Karpas-422 (cell line): ENCODE data around the gene ACVR2A. TPM values are rescaled to one million over a fixed set of nuclear protein-coding genes. Genes with fewer than 3 reads are reported as not detected.

ENCODE experiments used
- DNase-seq: peaks from one replicate; pipeline ENCODE4 v3.0.0-alpha.2; 2015
- H2AFZ ChIP-seq: fragments of 200-600 bp; sonication (generic); 2 replicates; pipeline ENCODE4 v1.6.1; 2014; ENCODE audit warnings: antibody characterized with exemption, low read length, mixed read lengths
- H3K27ac ChIP-seq: fragments of 200-600 bp; sonication (generic); 2 replicates; pipeline ENCODE4 v1.5.1; 2014; ENCODE audit warnings: mild to moderate bottlenecking, low read length, moderate library complexity
- H3K27me3 ChIP-seq: fragments of 200-600 bp; sonication (generic); 2 replicates; pipeline ENCODE4 v1.6.1; 2014; ENCODE audit warnings: low read length, mixed read lengths
- H3K36me3 ChIP-seq: fragments of 200-600 bp; sonication (generic); 2 replicates; pipeline ENCODE4 v1.6.1; 2014; ENCODE audit warnings: low read length, mixed read lengths; ENCODE audit not compliant: insufficient read depth
- H3K4me1 ChIP-seq: fragments of 200-600 bp; sonication (generic); 2 replicates; pipeline ENCODE4 v1.6.1; 2014; ENCODE audit warnings: mild to moderate bottlenecking, low read length, mixed read lengths
- H3K4me2 ChIP-seq: fragments of 200-600 bp; sonication (generic); 2 replicates; pipeline ENCODE4 v1.6.1; 2014; ENCODE audit warnings: low read length, low read depth, mild to moderate bottlenecking; ENCODE audit not compliant: poor library complexity, severe bottlenecking
- H3K4me3 ChIP-seq: fragments of 200-600 bp; sonication (generic); 2 replicates; pipeline ENCODE4 v1.5.1; 2014; ENCODE audit warnings: mild to moderate bottlenecking, antibody characterized with exemption, low read length, mixed read lengths
- H3K79me2 ChIP-seq: fragments of 200-600 bp; sonication (generic); 2 replicates; pipeline ENCODE4 v1.6.1; 2014; ENCODE audit warnings: mild to moderate bottlenecking, low read length, mixed read lengths
- H3K9ac ChIP-seq: fragments of 200-600 bp; sonication (generic); 2 replicates; pipeline ENCODE4 v1.6.0; 2014; ENCODE audit warnings: low read length
- H3K9me2 ChIP-seq: fragments of 200-600 bp; sonication (generic), shearing (Covaris generic); replicated peaks from 2 replicates; pipeline ENCODE4 v1.6.0; 2014; ENCODE audit warnings: mild to moderate bottlenecking, low read length, moderate library complexity; ENCODE audit not compliant: insufficient read depth
- H3K9me3 ChIP-seq: fragments of 300-700, 200-600 bp; sonication (generic); 2 replicates; pipeline ENCODE4 v1.6.1; 2014; ENCODE audit warnings: low read length, mixed read lengths
- H4K20me1 ChIP-seq: fragments of 200-600 bp; sonication (generic); 2 replicates; pipeline ENCODE4 v1.6.1; 2014; ENCODE audit warnings: mild to moderate bottlenecking, antibody characterized with exemption, low read length, low read depth; ENCODE audit not compliant: insufficient read depth
- total RNA-seq: library from RNA; depleted of rRNA; stranded (reverse); fragments of >200 nt; shearing (Covaris generic); gene quantifications from 2 replicates; pipeline ENCODE4 v1.2.3, GENCODE V29; 2014; ENCODE audit warnings: low replicate concordance

Gene ACVR2A
- total RNA-seq, 1 experiment from 2014 or later = 2.6 TPM

DNA sequence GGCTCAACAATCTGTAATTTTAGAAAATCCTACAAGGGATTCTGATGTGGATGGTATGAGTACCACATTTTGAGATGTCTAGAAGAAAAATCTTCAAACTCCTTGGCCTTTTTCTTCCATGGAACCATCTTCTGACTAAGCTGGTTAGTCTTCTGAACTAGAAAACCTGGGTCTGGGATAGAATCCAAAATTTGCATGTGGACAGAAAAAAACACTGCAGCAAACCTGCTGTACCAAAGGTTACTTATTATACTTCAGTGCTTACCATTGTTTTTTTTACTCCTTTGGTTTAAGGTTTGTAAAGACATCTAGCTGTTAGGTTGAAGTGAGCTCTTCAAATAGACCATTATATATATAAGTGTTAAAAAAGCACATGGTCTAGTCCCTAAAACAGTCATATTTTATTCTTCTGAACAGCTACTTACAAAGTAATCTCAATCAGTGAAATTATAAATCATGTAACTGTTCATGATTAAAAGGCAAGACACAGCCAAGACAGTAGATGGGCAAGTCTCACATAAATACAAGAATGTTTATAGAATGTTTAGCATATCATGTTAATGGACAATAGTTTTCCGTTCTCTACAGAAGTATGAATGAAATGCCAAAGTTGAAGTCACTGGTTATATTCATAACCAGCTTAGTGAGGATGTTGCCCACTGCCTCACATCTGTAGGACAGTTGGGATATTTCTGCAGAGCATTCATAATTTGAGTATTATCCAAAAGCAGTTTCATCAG lies 90.2 kb downstream of the ACVR2A start:
- Histone ChIP-seq H3K9me2 (no peaks in the 10 kb centered on the region), H2AFZ (no peak overlapping the region), H3K9me3 (no peaks in the 10 kb centered on the region), H3K27ac (peak overlapping the region; percentile 29; the same call in 1 of the 2 replicates), H3K4me1 (peaks cover 15% of the 10 kb centered on the region), H3K4me2 (no peak overlapping the region), H3K27me3 (no peaks in the 10 kb centered on the region), H4K20me1 (no peaks in the 10 kb centered on the region), H3K79me2 (no peaks in the 10 kb centered on the region), H3K4me3 (no peak overlapping the region), H3K9ac (no peak overlapping the region), H3K36me3 (peaks cover 40% of the 10 kb centered on the region)
- no peak for DNase-seq

DNA sequence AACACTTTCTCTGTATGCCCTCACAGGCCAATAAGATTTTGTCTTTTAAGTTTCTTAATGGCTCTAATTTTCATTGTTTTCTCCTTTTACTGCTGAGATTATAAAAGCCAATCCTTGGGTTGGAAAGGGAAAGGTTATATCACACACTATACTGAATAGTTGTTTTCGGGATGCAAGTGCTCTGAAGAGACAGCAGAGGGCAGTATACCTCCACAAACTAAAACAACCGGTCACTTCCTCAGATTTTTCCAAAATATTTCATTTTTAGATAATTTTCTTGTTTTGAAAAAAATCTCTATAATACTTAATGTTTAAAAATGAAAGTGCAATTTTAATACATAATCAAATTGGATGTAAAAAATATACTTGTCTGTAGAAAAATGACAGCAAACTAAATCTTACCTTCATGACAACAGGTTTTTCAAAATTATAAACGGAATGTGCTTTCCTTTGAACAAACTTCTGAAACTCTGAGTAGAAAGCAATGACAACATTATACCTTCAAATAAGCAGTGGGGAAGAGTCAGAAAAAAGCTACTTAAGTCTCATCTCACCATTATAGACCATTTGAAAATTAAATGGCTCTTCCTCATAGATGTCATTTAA lies 93.0 kb downstream of the ACVR2A start:
- Histone ChIP-seq H3K4me2 (no peak overlapping the region), H3K4me1 (peaks cover 15% of the 10 kb centered on the region), H3K27ac (no peak overlapping the region), H4K20me1 (no peaks in the 10 kb centered on the region), H3K79me2 (no peaks in the 10 kb centered on the region), H3K9me2 (no peaks in the 10 kb centered on the region), H3K36me3 (peaks cover 41% of the 10 kb centered on the region), H3K9me3 (no peaks in the 10 kb centered on the region), H3K27me3 (no peaks in the 10 kb centered on the region), H3K9ac (no peak overlapping the region), H2AFZ (no peak overlapping the region), H3K4me3 (no peak overlapping the region)
- peak; percentile 67 for DNase-seq

DNA sequence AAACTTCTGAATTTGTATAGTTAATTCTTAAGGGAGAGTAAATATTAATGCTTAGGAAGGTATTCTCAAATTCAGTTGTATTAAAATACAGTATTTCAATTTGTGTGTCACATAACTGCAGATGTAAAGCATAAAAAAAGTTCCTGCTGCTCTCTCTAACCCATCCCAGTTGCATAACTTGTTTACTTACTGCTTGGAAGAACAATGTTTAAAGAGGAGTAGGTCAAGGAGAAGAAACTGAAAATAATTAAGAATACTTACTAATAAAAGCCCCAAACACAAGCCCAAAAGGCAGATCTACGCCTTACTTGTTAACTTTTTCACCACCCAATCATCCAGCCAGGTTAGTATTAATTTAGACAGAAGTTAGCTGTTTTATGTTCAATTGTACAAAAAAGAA lies 94.5 kb downstream of the ACVR2A start:
- H3K4me1 ChIP-seq = peaks cover 15% of the 10 kb centered on the region
- H2AFZ ChIP-seq = no peak overlapping the region
- no peaks in the 10 kb centered on the region for H3K79me2 ChIP-seq
- H3K36me3 ChIP-seq = peaks cover 32% of the 10 kb centered on the region
- H3K9me2 ChIP-seq = no peaks in the 10 kb centered on the region
- H3K9ac ChIP-seq = no peak overlapping the region
- DNase-seq = no peak
- H3K4me3 ChIP-seq = no peak overlapping the region
- no peaks in the 10 kb centered on the region for H3K9me3 ChIP-seq
- H3K4me2 ChIP-seq = no peak overlapping the region
- H3K27ac ChIP-seq = no peak overlapping the region
- no peaks in the 10 kb centered on the region for H3K27me3 ChIP-seq
- no peaks in the 10 kb centered on the region for H4K20me1 ChIP-seq

DNA sequence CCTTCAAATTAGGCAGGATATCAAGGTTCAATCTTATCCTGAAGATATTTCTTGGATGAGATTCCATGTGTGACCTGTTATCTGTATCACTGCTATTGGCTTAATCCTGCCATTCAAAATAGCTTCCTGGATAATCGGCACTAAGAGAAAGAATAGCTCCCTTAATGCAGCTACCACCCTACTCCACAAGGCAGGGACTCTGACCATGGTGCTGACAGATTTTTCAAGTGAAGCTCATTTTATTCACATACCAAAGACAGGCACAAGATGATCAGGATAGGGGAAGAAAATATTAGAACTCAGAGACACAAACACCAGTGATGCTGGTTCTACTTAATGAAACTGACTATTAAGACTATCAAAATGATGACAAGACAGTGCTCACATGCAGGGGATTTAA lies 100.8 kb downstream of the ACVR2A start:
- Histone ChIP-seq H3K79me2 (no peaks in the 10 kb centered on the region), H3K9ac (no peak overlapping the region), H3K4me2 (no peak overlapping the region), H3K4me1 (no peaks in the 10 kb centered on the region), H3K27ac (no peak overlapping the region), H3K27me3 (no peaks in the 10 kb centered on the region), H3K9me2 (no peaks in the 10 kb centered on the region), H3K4me3 (no peak overlapping the region), H3K36me3 (peaks cover 14% of the 10 kb centered on the region; the same call in 1 of the 2 replicates), H3K9me3 (no peaks in the 10 kb centered on the region), H4K20me1 (no peaks in the 10 kb centered on the region), H2AFZ (no peak overlapping the region)
- DNase-seq = no peak

DNA sequence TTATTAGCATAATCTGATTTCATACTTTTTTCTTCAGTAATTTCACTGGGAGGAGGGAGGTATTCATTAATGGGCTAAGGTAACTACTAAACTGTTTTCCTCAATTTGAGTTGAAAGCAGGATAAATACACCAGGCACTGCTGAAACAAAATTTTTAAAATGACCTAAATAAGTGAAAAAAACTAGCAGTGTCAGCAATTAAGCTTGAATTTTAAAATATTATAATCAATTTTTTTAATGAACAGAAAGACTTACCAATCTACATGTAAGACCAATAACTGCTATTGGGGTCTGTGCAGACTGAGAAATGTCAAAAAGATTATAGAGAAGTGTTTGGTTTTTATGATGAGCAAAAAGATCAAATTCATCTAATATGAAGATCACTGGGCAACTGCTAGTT lies 107.3 kb downstream of the ACVR2A start:
- Histone ChIP-seq H3K9me2 (no peaks in the 10 kb centered on the region), H3K9ac (no peak overlapping the region), H3K4me2 (no peak overlapping the region), H3K4me3 (no peak overlapping the region), H3K27me3 (no peaks in the 10 kb centered on the region), H3K79me2 (0 out of 2 replicates have a peak, but pooled peaks cover 3% of the 10 kb centered on the region), H3K4me1 (no peaks in the 10 kb centered on the region), H2AFZ (no peak overlapping the region), H3K27ac (no peak overlapping the region), H3K36me3 (peaks cover 32% of the 10 kb centered on the region), H4K20me1 (no peaks in the 10 kb centered on the region), H3K9me3 (no peaks in the 10 kb centered on the region)
- no peak for DNase-seq

DNA sequence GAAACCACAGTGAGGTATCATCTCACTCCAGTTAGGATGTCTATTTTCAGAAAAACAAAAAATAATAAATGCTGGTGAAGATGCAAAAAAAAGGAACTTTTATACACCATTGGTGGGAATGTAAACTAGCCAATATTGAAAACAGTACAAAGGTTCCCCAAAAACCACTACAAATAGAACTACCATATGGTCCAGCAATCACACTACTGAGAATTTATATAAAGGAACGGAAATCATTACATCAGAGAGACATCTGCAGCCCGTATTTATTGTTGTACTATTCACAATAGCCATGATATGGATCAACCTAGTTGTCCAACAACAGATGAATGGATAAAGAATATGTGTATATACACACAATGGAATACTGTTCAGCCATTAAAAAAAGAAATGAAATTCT lies 123.7 kb downstream of the ACVR2A start:
- DNase-seq = no peak
- Histone ChIP-seq H3K9ac (no peak overlapping the region), H2AFZ (no peak overlapping the region), H3K4me3 (no peak overlapping the region), H3K27me3 (no peaks in the 10 kb centered on the region), H3K27ac (no peak overlapping the region), H3K4me1 (no peaks in the 10 kb centered on the region), H3K9me2 (no peaks in the 10 kb centered on the region), H3K79me2 (peaks cover 79% of the 10 kb centered on the region), H4K20me1 (no peaks in the 10 kb centered on the region), H3K4me2 (no peak overlapping the region), H3K9me3 (peaks cover 24% of the 10 kb centered on the region), H3K36me3 (peaks cover 84% of the 10 kb centered on the region)

DNA sequence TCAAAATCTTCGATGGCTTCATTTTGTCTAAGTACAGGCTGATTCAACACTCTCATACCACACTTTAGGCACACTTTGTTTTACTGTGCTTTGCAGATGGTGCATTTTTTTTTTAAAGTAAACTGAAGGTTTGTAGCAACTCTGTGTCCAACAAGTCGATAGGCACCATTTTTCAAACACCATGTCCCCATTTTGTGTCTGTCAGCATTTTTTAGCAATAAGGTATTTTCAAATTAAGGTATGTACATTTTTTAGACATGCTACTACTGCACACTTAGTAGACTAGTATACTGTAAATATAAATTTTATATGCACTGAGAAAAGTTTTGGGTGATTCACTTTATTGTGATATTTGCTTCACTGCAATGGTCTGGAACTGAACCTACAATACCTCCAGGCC lies 131.3 kb downstream of the ACVR2A start:
- H3K4me1 ChIP-seq = no peaks in the 10 kb centered on the region
- H3K9me2 ChIP-seq = no peaks in the 10 kb centered on the region
- no peaks in the 10 kb centered on the region for H4K20me1 ChIP-seq
- no peaks in the 10 kb centered on the region for H3K27me3 ChIP-seq
- H2AFZ ChIP-seq = no peak overlapping the region
- no peak overlapping the region for H3K9ac ChIP-seq
- peaks cover 7% of the 10 kb centered on the region; the same call in 1 of the 2 replicates for H3K9me3 ChIP-seq
- no peak overlapping the region for H3K27ac ChIP-seq
- no peak overlapping the region for H3K4me2 ChIP-seq
- no peak overlapping the region for H3K4me3 ChIP-seq
- no peak for DNase-seq
- H3K79me2 ChIP-seq = peaks cover 81% of the 10 kb centered on the region
- H3K36me3 ChIP-seq = peaks cover 35% of the 10 kb centered on the region

DNA sequence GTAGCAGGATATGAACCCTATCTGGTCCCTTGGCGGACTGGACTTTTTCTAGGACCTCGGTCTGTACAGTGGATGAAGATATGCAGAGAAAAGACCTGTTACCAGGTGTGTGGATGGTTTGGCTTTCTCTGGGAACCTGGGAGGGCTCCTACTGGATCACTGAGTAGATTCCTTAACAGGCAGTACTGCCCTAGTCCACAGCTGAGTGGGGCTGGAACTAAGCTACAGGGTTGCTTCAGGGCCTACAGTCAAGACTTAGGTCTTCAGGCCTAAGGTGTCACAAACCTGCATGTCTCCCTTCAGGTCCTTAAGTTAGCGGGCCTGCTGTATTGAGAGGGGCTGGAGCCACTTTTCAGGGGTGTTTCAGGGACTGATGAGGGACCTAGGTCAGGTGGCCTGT lies 132.8 kb downstream of the ACVR2A start:
- H3K4me1 ChIP-seq = no peaks in the 10 kb centered on the region
- H3K9ac ChIP-seq = no peak overlapping the region
- H3K36me3 ChIP-seq = peaks cover 27% of the 10 kb centered on the region
- H3K4me2 ChIP-seq = no peak overlapping the region
- peaks cover 96% of the 10 kb centered on the region for H3K79me2 ChIP-seq
- DNase-seq = no peak
- H4K20me1 ChIP-seq = no peaks in the 10 kb centered on the region
- H3K9me3 ChIP-seq = peaks cover 7% of the 10 kb centered on the region; the same call in 1 of the 2 replicates
- H3K9me2 ChIP-seq = no peaks in the 10 kb centered on the region
- no peaks in the 10 kb centered on the region for H3K27me3 ChIP-seq
- no peak overlapping the region for H3K4me3 ChIP-seq
- H3K27ac ChIP-seq = no peak overlapping the region
- H2AFZ ChIP-seq = no peak overlapping the region
